PC-3 (cell line): Measurements from ENCODE around the gene VPS51.

Experiments
- EZH2 ChIP-seq: fragments of 300-600 bp; sonication (generic); IDR thresholded peaks from one replicate; pipeline ENCODE4 v1.6.1; 2017; ENCODE audit warnings: antibody characterized with exemption, mild to moderate bottlenecking, low read length; ENCODE audit not compliant: unreplicated experiment
- EZH2phosphoT487 ChIP-seq: fragments of 300-600 bp; sonication (generic); IDR thresholded peaks from 2 replicates; pipeline ENCODE4 v1.6.1; 2018; ENCODE audit warnings: mild to moderate bottlenecking, antibody characterized with exemption, low read length, borderline replicate concordance
- TF ChIP-seq, protein P1 (sequence below): fragments of 300-600 bp; sonication (generic); conservative IDR thresholded peaks from 2 replicates; pipeline ENCODE4 v1.5.1; 2017; ENCODE audit warnings: antibody characterized with exemption, low read depth, mild to moderate bottlenecking, low read length

GRCh38 chr11:65089621-65090020, 6.4 kb upstream of the VPS51 start:
- TF ChIP-seq, protein P1, sequence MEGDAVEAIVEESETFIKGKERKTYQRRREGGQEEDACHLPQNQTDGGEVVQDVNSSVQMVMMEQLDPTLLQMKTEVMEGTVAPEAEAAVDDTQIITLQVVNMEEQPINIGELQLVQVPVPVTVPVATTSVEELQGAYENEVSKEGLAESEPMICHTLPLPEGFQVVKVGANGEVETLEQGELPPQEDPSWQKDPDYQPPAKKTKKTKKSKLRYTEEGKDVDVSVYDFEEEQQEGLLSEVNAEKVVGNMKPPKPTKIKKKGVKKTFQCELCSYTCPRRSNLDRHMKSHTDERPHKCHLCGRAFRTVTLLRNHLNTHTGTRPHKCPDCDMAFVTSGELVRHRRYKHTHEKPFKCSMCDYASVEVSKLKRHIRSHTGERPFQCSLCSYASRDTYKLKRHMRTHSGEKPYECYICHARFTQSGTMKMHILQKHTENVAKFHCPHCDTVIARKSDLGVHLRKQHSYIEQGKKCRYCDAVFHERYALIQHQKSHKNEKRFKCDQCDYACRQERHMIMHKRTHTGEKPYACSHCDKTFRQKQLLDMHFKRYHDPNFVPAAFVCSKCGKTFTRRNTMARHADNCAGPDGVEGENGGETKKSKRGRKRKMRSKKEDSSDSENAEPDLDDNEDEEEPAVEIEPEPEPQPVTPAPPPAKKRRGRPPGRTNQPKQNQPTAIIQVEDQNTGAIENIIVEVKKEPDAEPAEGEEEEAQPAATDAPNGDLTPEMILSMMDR, result no peak
- TF ChIP-seq EZH2, result no peak
- TF ChIP-seq EZH2phosphoT487, result no peak
